IMR-90 (cell line): Measurements from ENCODE around the gene ZFP42. TPM values are rescaled to one million over a fixed set of nuclear protein-coding genes. Genes with fewer than 3 reads are reported as not detected.

Experiments used
- ATAC-seq: fragments of 200-7000 bp; cut with Tn5 transposase; 2 replicates; pipeline ENCODE4 v1.9.1; 2020; ENCODE audit warnings: low read depth, mild to moderate bottlenecking, moderate library complexity
- BruUV-seq: library from RNA; stranded (reverse); fragments of 400-500 nt; replicated peaks from 2 replicates; lab custom pipeline; 2021; lab: Mats Ljungman, UMichigan
- CTCF ChIA-PET: fragments of 300-600 bp; formaldehyde crosslinking; extraction: SDS; loops from one replicate; lab custom pipeline; 2021; ENCODE audit warnings: antibody characterized with exemption; lab: Yijun Ruan, JAX
- POLR2A ChIA-PET: fragments of 300-600 bp; sonication (Branson Sonifier 250); formaldehyde crosslinking; loops from one replicate; lab custom pipeline; 2022; ENCODE audit warnings: antibody characterized with exemption; ENCODE audit not compliant: unreplicated experiment; lab: Charles Lee
- DNase-seq: peaks from one replicate; pipeline ENCODE4 v3.0.0; 2013
- H2AFZ ChIP-seq: replicated peaks from 2 replicates; pipeline ENCODE3; 2013; ENCODE audit warnings: low read length, mild to moderate bottlenecking; ENCODE audit not compliant: poor library complexity
- H2AK5ac ChIP-seq: 2 replicates; pipeline ENCODE4 v1.6.1; 2013; ENCODE audit warnings: low read depth, low read length, inconsistent platforms
- H2AK9ac ChIP-seq: replicated peaks from 2 replicates; pipeline ENCODE3; 2013; ENCODE audit warnings: mild to moderate bottlenecking, low read depth, low read length, moderate library complexity; ENCODE audit not compliant: poor library complexity
- H2BK120ac ChIP-seq: 2 replicates; pipeline ENCODE4 v1.6.1; 2013; ENCODE audit warnings: low read depth, low read length, inconsistent platforms
- H2BK15ac ChIP-seq: 3 replicates; pipeline ENCODE4 v1.6.1; 2013; ENCODE audit warnings: low read depth, low read length, inconsistent platforms
- H2BK20ac ChIP-seq: 2 replicates; pipeline ENCODE4 v1.6.1; 2013; ENCODE audit warnings: low read depth, mild to moderate bottlenecking, inconsistent platforms, low read length, moderate library complexity
- H2BK5ac ChIP-seq: 2 replicates; pipeline ENCODE4 v1.6.1; 2013; ENCODE audit warnings: mild to moderate bottlenecking, low read depth, low read length, inconsistent platforms; ENCODE audit not compliant: poor library complexity, severe bottlenecking
- H3K14ac ChIP-seq: replicated peaks from 2 replicates; pipeline ENCODE4 v1.6.1; 2013; ENCODE audit warnings: low read depth, low read length, inconsistent platforms
- H3K18ac ChIP-seq: 2 replicates; pipeline ENCODE4 v1.6.1; 2013; ENCODE audit warnings: low read depth, low read length, control low read depth
- H3K23ac ChIP-seq: 2 replicates; pipeline ENCODE4 v1.6.1; 2013; ENCODE audit warnings: low read depth, low read length, inconsistent platforms
- H3K27ac ChIP-seq: 2 replicates; pipeline ENCODE4 v1.5.1; 2013; ENCODE audit warnings: mild to moderate bottlenecking, control low read depth, low read length; ENCODE audit not compliant: insufficient read depth
- H3K27me3 ChIP-seq: 2 replicates; pipeline ENCODE4 v1.6.1; 2013; ENCODE audit warnings: low read length; ENCODE audit not compliant: control insufficient read depth, insufficient read depth
- H3K36me3 ChIP-seq: 2 replicates; pipeline ENCODE4 v1.6.1; 2013; ENCODE audit warnings: low read length, mixed read lengths; ENCODE audit not compliant: control insufficient read depth, insufficient read depth
- H3K4ac ChIP-seq: 2 replicates; pipeline ENCODE4 v1.6.1; 2013; ENCODE audit warnings: low read depth, low read length, inconsistent platforms
- H3K4me1 ChIP-seq: 2 replicates; pipeline ENCODE4 v1.6.1; 2013; ENCODE audit warnings: low read length, mixed read lengths; ENCODE audit not compliant: control insufficient read depth, insufficient read depth
- H3K4me2 ChIP-seq: 2 replicates; pipeline ENCODE4 v1.6.1; 2013; ENCODE audit warnings: low read depth, mild to moderate bottlenecking, control low read depth, low read length, moderate library complexity
- H3K4me3 ChIP-seq: 2 replicates; pipeline ENCODE4 v1.5.1; 2013; ENCODE audit warnings: low read depth, mild to moderate bottlenecking, control low read depth, low read length, moderate library complexity; ENCODE audit not compliant: insufficient read depth
- H3K56ac ChIP-seq: 2 replicates; pipeline ENCODE4 v1.6.1; 2013; ENCODE audit warnings: low read length, inconsistent platforms; ENCODE audit not compliant: insufficient read depth; ENCODE audit errors: extremely low read depth
- H3K79me1 ChIP-seq, 2 experiments: 2 replicates each; pipeline ENCODE4 v1.6.1; 2013; ENCODE audit warnings: low read length in 2 of 2, inconsistent platforms in 1 of 2, low read depth in 1 of 2
- H3K9ac ChIP-seq: 2 replicates; pipeline ENCODE4 v1.6.1; 2013; ENCODE audit warnings: low read depth, low read length, control low read depth
- H3K9me1 ChIP-seq: 2 replicates; pipeline ENCODE4 v1.6.1; 2013; ENCODE audit warnings: low read length, inconsistent platforms; ENCODE audit not compliant: insufficient read depth
- H3K9me3 ChIP-seq: 2 replicates; pipeline ENCODE4 v1.6.1; 2013; ENCODE audit warnings: low read length; ENCODE audit not compliant: control insufficient read depth, insufficient read depth
- H4K20me1 ChIP-seq: 2 replicates; pipeline ENCODE4 v1.6.1; 2013; ENCODE audit warnings: low read length, inconsistent platforms; ENCODE audit not compliant: insufficient read depth
- H4K5ac ChIP-seq: 2 replicates; pipeline ENCODE4 v1.6.1; 2013; ENCODE audit warnings: mild to moderate bottlenecking, low read depth, low read length, control low read depth
- H4K8ac ChIP-seq, 2 experiments: 2 replicates each; pipeline ENCODE4 v1.6.1; 2013; ENCODE audit warnings: low read depth in 2 of 2, low read length in 2 of 2, control low read depth in 1 of 2, inconsistent platforms in 1 of 2
- H4K91ac ChIP-seq: 2 replicates; pipeline ENCODE4 v1.6.1; 2013; ENCODE audit warnings: low read depth, low read length, inconsistent platforms; ENCODE audit not compliant: insufficient read depth
- BHLHE40 ChIP-seq: fragments of 150-350 bp; IDR thresholded peaks from 2 replicates; pipeline ENCODE4 v1.6.1; 2016; ENCODE audit warnings: mild to moderate bottlenecking, low read depth, low read length
- CEBPB ChIP-seq: IDR thresholded peaks from 2 replicates; pipeline ENCODE4 v1.6.1; 2012; ENCODE audit warnings: low read depth, low read length, improper control_type of control experiment
- CHD1 ChIP-seq: IDR thresholded peaks from 2 replicates; pipeline ENCODE4 v1.6.1; 2012; ENCODE audit warnings: low read depth, low read length, improper control_type of control experiment
- FOS ChIP-seq: fragments of 150-350 bp; IDR thresholded peaks from 2 replicates; pipeline ENCODE4 v1.6.1; 2016; ENCODE audit warnings: low read depth, low read length
- MAFK ChIP-seq: IDR thresholded peaks from 2 replicates; pipeline ENCODE4 v1.6.1; 2012; ENCODE audit warnings: low read depth, low read length, improper control_type of control experiment
- MAZ ChIP-seq: IDR thresholded peaks from 2 replicates; pipeline ENCODE4 v1.6.1; 2012; ENCODE audit warnings: low read depth, mild to moderate bottlenecking, low read length, improper control_type of control experiment, moderate library complexity, borderline replicate concordance
- MXI1 ChIP-seq: IDR thresholded peaks from 2 replicates; pipeline ENCODE4 v1.6.1; 2012; ENCODE audit warnings: low read depth, mild to moderate bottlenecking, low read length, moderate library complexity, borderline replicate concordance
- NFE2L2 ChIP-seq: fragments of 150-350 bp; IDR thresholded peaks from 2 replicates; pipeline ENCODE4 v1.6.1; 2016; ENCODE audit warnings: low read depth, mild to moderate bottlenecking, low read length
- POLR2A ChIP-seq: IDR thresholded peaks from 2 replicates; pipeline ENCODE4 v1.6.1; 2012; ENCODE audit warnings: mild to moderate bottlenecking, low read depth, low read length
- RAD21 ChIP-seq: IDR thresholded peaks from 2 replicates; pipeline ENCODE4 v1.6.1; 2012; ENCODE audit warnings: low read length, improper control_type of control experiment
- RCOR1 ChIP-seq: IDR thresholded peaks from 2 replicates; pipeline ENCODE4 v1.6.1; 2012; ENCODE audit warnings: mild to moderate bottlenecking, low read length, improper control_type of control experiment; ENCODE audit not compliant: insufficient replicate concordance
- RFX5 ChIP-seq: IDR thresholded peaks from 2 replicates; pipeline ENCODE4 v1.8.0; 2012; ENCODE audit warnings: low read depth, mild to moderate bottlenecking, low read length, moderate library complexity
- SMC3 ChIP-seq: fragments of 150-350 bp; IDR thresholded peaks from 2 replicates; pipeline ENCODE4 v1.6.1; 2016; ENCODE audit warnings: low read depth, mild to moderate bottlenecking, antibody characterized with exemption, low read length, moderate library complexity
- WGBS, 2 experiments: methylation state at CpG; one replicate each; pipeline versions ENCODE4 v1.1.5 to v1.1.7; 2013; ENCODE audit warnings: missing lambda C conversion rate in 2 of 2; ENCODE audit not compliant: insufficient read length in 1 of 2; ENCODE audit errors: extremely low coverage in 2 of 2; 5-methylcytosine and 5-hydroxymethylcytosine counted together
- dilution Hi-C: fragments of 300-500 bp; cut with HindIII; formaldehyde crosslinking; loops from one replicate; pipeline ENCODE4 v1.14.3; 2018; ENCODE audit warnings: low sequenced_read_pairs; ENCODE audit not compliant: unreplicated experiment
- in situ Hi-C: fragments of 300-500 bp; cut with MboI; formaldehyde crosslinking; loops from 3 replicates; pipeline ENCODE4 v1.14.3; 2019; ENCODE audit warnings: low sequenced_read_pairs, inconsistent platforms, mixed read lengths
- intact Hi-C: fragments of 100-400 bp; cut with micrococcal nuclease; formaldehyde crosslinking; loops from 2 replicates; pipeline ENCODE4 v1.10.0; 2022
- polyA plus RNA-seq, 3 experiments: library from polyadenylated mRNA; depleted of rRNA; stranded (reverse); fragments of >200 nt; gene quantifications; 2 replicates each; pipeline ENCODE4 v1.2.3, GENCODE V29; 2012; ENCODE audit warnings: low replicate concordance in 1 of 3
- total RNA-seq: library from RNA; depleted of rRNA; stranded (reverse); fragments of >200 nt; gene quantifications from 2 replicates; pipeline ENCODE4 v1.2.3, GENCODE V29; 2012
- TF ChIP-seq, protein P1 (sequence below): conservative IDR thresholded peaks from 2 replicates; pipeline ENCODE4 v1.5.1; 2012; ENCODE audit warnings: mild to moderate bottlenecking, low read depth, low read length, improper control_type of control experiment
- TF ChIP-seq, protein P2 (sequence below): fragments of 150-350 bp; IDR thresholded peaks from 2 replicates; pipeline ENCODE4 v1.6.1; 2017; ENCODE audit warnings: mild to moderate bottlenecking, antibody characterized with exemption, low read length, low read depth
- TF ChIP-seq, protein P3 (sequence below): fragments of 150-350 bp; IDR thresholded peaks from 2 replicates; pipeline ENCODE4 v1.6.1; 2016; ENCODE audit warnings: low read depth, mild to moderate bottlenecking, low read length, moderate library complexity, borderline replicate concordance

The ZFP42 gene
- total and polyA plus RNA-seq, 2 of the 4 experiments (the other 2 are of a cell fraction) = not detected

DNA sequence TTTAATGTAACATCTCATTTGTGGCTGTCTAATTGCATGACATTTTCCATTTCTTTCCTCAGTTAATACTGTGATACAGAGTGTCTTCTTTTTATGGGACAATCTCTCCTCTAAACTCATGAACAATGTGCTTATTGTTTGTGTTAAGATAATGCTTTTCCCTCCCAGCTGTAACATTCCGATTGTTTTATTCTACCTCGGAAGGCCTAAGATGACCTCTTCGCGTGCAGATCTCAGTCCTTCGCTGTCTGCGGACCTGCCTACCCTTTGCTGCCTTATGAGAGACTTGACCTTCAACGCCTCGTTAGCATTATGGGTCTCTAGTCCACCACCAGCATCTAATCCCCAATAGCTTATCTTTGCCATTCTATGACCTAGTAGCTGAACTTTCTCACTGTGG is 29.8 kb upstream of the ZFP42 start:
- POLR2A ChIA-PET = no interaction called here
- Histone ChIP-seq H3K4ac (no peak overlapping the region), H4K5ac (no peak overlapping the region), H3K9me1 (no peaks in the 10 kb centered on the region), H2BK5ac (no peak overlapping the region), H3K18ac (no peak overlapping the region), H3K4me2 (no peak overlapping the region), H4K91ac (no peak overlapping the region), H2AFZ (no peak overlapping the region), H3K9me3 (no peaks in the 10 kb centered on the region), H2AK9ac (no peak overlapping the region), H3K27me3 (no peaks in the 10 kb centered on the region), H2AK5ac (no peak overlapping the region), H3K56ac (no peak overlapping the region), H2BK120ac (no peak overlapping the region), H4K8ac (no peak overlapping the region), H4K20me1 (no peaks in the 10 kb centered on the region), H3K27ac (no peak overlapping the region), H3K4me1 (peaks cover 3% of the 10 kb centered on the region; the same call in 1 of the 2 replicates), H2BK20ac (no peak overlapping the region), H3K36me3 (no peaks in the 10 kb centered on the region), H3K4me3 (no peak overlapping the region), H3K23ac (no peak overlapping the region), H3K9ac (no peak overlapping the region), H2BK15ac (no peak overlapping the region), H3K79me1 (no peaks in the 10 kb centered on the region), H3K14ac (no peak overlapping the region)
- TF ChIP-seq CEBPB (no peak), RCOR1 (no peak), BHLHE40 (no peak), RAD21 (no peak), MAZ (no peak), SMC3 (no peak), MAFK (no peak), MXI1 (no peak), CHD1 (no peak), FOS (no peak), NFE2L2 (no peak), RFX5 (no peak), POLR2A (no peak)
- TF ChIP-seq, protein P1, sequence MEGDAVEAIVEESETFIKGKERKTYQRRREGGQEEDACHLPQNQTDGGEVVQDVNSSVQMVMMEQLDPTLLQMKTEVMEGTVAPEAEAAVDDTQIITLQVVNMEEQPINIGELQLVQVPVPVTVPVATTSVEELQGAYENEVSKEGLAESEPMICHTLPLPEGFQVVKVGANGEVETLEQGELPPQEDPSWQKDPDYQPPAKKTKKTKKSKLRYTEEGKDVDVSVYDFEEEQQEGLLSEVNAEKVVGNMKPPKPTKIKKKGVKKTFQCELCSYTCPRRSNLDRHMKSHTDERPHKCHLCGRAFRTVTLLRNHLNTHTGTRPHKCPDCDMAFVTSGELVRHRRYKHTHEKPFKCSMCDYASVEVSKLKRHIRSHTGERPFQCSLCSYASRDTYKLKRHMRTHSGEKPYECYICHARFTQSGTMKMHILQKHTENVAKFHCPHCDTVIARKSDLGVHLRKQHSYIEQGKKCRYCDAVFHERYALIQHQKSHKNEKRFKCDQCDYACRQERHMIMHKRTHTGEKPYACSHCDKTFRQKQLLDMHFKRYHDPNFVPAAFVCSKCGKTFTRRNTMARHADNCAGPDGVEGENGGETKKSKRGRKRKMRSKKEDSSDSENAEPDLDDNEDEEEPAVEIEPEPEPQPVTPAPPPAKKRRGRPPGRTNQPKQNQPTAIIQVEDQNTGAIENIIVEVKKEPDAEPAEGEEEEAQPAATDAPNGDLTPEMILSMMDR = no peak
- TF ChIP-seq, protein P2, sequence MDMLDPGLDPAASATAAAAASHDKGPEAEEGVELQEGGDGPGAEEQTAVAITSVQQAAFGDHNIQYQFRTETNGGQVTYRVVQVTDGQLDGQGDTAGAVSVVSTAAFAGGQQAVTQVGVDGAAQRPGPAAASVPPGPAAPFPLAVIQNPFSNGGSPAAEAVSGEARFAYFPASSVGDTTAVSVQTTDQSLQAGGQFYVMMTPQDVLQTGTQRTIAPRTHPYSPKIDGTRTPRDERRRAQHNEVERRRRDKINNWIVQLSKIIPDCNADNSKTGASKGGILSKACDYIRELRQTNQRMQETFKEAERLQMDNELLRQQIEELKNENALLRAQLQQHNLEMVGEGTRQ = no peak
- TF ChIP-seq, protein P3, sequence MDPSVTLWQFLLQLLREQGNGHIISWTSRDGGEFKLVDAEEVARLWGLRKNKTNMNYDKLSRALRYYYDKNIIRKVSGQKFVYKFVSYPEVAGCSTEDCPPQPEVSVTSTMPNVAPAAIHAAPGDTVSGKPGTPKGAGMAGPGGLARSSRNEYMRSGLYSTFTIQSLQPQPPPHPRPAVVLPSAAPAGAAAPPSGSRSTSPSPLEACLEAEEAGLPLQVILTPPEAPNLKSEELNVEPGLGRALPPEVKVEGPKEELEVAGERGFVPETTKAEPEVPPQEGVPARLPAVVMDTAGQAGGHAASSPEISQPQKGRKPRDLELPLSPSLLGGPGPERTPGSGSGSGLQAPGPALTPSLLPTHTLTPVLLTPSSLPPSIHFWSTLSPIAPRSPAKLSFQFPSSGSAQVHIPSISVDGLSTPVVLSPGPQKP = no peak
- no peak for DNase-seq
- ATAC-seq = no peak
- CTCF ChIA-PET = interaction anchor here (0.6 kb wide), 1 partner anchor 24 kb away, joined by 4 read pairs; no protein-coding TSS in a partner anchor
- no TSS peak for BruUV-seq
- dilution Hi-C loops = no loop called here
- no CpG with 5 or more reads among the region's 8 CpGs for WGBS, 2 experiments
- in situ Hi-C loops = no loop called here
- intact Hi-C loops = no loop called here
